MM.1S (cell line): ENCODE results near the gene APOA5.

Source experiments
- EZH2 ChIP-seq: fragments of 300-600 bp; sonication (generic); optimal IDR thresholded peaks from 2 replicates; pipeline ENCODE3; 2017; ENCODE audit warnings: low read depth, mild to moderate bottlenecking, antibody characterized with exemption, low read length, mixed read lengths
- EZH2phosphoT487 ChIP-seq: fragments of 300-600 bp; sonication (generic); IDR thresholded peaks from 2 replicates; pipeline ENCODE4 v1.6.1; 2018; ENCODE audit warnings: antibody characterized with exemption, low read length
- TF ChIP-seq, protein P1 (sequence below): fragments of 300-600 bp; sonication (generic); IDR thresholded peaks from 2 replicates; pipeline ENCODE4 v1.5.1; 2016; ENCODE audit warnings: antibody characterized with exemption, low read length, mixed read lengths

DNA sequence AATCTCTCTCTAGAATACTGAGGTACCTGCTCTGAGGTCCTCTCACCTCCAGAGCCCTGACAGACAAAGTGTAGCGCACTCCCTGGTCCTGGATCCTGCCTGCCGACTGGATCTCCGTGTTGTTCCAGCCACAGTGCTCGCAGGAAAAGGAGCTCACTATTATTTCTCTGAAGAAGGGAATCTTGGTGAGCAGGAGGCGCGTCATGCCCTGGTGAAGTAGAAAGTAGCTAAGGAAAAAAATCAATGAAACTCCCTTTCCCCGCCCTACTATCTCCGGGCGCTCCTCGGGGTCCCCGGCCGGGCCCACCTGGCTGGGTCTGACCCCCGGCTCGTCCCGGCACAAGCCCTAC, 4.3 kb downstream of the APOA5 start:
- TF ChIP-seq, protein P1, sequence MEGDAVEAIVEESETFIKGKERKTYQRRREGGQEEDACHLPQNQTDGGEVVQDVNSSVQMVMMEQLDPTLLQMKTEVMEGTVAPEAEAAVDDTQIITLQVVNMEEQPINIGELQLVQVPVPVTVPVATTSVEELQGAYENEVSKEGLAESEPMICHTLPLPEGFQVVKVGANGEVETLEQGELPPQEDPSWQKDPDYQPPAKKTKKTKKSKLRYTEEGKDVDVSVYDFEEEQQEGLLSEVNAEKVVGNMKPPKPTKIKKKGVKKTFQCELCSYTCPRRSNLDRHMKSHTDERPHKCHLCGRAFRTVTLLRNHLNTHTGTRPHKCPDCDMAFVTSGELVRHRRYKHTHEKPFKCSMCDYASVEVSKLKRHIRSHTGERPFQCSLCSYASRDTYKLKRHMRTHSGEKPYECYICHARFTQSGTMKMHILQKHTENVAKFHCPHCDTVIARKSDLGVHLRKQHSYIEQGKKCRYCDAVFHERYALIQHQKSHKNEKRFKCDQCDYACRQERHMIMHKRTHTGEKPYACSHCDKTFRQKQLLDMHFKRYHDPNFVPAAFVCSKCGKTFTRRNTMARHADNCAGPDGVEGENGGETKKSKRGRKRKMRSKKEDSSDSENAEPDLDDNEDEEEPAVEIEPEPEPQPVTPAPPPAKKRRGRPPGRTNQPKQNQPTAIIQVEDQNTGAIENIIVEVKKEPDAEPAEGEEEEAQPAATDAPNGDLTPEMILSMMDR = no peak
- TF ChIP-seq EZH2phosphoT487 (no peak), EZH2 (no peak)
